CD4-positive, alpha-beta T cell treated with Interleukin-15 for 1 hour (primary cell): ENCODE measurements around the gene MAGI1.

ENCODE experiments used
- DNase-seq: peaks from one replicate; pipeline ENCODE4 v3.0.0-alpha.2; 2020

The MAGI1 gene

GRCh38 chr3:65493371-65493882 is 545.3 kb downstream of the MAGI1 start:
- no peak for DNase-seq

DNA sequence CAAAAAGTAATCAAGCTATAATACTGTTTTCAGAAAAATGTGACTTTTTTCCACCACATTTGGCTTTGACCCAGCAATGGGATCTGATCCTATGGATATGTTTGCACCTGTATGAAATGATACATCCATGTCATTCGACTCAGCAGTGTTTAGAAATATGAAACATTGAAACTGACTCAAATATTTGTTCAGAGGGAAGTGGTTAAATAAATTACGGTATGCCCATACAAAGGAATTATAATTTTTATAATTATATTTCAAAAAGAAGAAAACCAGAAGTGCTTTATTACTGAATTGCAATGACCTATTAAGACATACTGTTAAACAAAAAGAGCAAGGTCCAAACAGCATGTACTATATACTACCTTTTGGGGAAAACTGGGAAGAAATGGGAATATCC is 546.5 kb downstream of the MAGI1 start:
- no peak for DNase-seq

- no peak for DNase-seq
Measured at GRCh38 chr3:65490114-65490513, 548.6 kb downstream of the MAGI1 start.

DNA sequence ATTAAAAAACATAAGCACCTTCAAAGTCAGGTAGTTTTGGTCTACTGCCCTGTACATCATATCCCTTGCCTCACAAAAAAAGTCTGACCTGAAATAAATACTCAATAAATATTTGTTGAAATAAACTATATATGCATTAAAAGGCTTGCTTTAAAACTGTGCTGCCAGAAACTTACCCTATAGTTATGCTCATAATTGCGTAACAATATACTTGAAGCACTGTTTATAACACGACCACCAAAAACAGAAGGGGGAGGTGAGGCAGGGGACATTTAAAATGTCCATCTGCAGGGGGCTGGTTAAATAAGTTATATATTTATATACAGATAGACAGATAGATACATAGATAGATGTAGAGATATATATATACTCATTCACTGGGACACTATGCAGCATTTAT is 549.5 kb downstream of the MAGI1 start:
- DNase-seq: no peak

- no peak for DNase-seq
Measured at GRCh38 chr3:65485826-65486469, 552.8 kb downstream of the MAGI1 start.

- DNase-seq: no peak
Measured at GRCh38 chr3:65484964-65485363, 553.8 kb downstream of the MAGI1 start.

GRCh38 chr3:65483480-65483879 is 555.2 kb downstream of the MAGI1 start:
- DNase-seq: no peak

DNA sequence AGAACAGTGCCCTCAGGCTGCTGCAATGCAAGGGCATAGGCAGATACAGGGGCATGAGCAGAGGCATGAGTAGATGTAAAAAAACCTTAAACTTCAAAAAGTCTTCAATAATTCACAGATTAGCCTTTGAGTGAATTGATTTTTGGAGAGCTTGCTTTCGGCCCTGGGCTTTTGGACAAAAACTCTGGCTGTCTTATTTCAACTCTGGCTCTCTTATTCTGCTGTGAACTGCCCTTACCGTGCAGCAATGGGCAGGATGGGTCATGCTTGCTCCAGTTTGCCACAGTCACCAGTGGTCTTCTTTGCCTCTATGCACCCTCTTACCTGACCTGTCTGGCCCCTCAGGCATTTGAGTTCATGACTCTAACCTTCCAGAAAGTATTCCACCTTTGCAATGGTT is 555.7 kb downstream of the MAGI1 start:
- DNase-seq: no peak

DNA sequence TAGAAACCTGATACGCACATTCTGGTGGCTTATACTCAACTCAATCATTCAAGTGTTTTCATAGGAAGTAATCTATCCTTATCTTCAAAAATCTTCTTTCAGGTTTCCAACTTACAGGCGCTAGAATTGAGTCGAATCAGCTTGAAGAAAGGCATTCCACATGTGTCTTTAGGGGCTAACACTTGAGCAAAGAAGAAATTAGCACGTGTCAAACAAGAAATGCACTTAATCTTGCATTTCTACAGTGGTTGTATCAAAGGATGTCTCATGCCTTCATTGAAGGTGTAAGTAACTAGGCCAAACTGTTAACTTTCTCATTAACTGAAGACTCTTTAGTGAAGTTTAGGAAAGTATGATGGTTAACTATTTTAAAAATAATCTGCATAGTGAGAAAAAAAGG is 557.6 kb downstream of the MAGI1 start:
- DNase-seq: no peak

GRCh38 chr3:65479990-65480389 is 558.7 kb downstream of the MAGI1 start:
- no peak for DNase-seq

DNA sequence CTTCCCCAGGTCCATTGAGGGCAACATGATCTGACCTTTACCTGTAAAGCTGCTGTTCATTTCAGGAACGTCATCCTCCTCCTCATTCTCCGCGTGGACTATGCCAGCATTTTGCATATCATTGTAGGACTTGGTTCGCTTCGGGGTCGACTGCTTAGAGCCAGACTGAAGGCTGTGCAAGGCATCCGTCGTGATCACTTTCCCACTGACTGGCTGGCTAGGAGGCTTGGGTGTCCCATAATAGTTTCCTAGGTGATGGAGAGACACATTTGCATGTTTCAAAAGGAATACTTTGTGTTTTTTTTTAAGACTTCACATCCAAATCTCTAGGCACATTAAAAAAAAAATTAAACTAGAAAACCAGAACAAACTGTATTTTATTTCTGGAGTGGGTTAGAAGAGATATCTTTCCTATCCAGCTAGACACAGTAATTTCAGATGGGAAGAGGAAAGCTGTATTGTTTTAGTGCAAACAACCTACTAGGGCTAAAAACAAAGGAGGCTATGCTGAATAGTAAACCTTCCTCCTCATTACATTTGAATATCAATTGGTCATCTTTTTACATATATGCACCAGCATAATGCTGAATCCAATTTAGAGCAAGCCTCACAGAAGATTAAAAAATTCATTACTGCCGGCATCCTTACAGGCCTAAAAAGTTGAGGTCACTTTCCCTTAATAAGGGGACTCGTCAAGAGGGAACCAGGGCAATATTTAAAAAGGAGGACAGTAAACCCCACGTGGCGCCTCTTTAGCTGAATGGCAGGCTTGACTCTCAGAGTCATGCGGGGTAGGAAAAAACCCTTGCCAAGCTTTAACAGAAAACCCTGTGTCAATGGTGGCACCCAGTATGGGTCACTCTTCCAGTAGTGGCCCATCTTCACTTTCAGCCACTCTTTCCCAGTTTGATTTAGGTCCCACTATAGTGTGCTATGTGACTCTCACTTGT is 559.9 kb downstream of the MAGI1 start:
- no peak for DNase-seq

DNA sequence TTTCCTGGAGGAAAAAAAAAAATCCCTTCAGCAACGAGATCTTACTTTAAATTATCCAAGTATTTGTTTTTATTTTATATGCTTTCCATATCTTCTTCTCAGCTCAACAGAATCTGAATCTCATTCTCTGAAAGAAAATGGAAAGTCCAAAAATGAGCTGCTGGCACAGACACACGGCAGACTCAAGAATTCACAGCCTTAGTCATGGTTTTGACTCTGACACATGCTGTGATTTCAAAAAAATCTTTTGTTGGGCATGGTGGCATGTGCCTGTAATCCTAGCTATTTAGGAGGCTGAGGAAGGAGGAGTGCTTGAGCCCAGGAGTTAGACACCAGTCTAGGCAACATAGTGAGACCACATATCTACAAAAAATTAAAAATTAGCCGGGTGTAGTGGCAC is 565.0 kb downstream of the MAGI1 start:
- no peak for DNase-seq

DNA sequence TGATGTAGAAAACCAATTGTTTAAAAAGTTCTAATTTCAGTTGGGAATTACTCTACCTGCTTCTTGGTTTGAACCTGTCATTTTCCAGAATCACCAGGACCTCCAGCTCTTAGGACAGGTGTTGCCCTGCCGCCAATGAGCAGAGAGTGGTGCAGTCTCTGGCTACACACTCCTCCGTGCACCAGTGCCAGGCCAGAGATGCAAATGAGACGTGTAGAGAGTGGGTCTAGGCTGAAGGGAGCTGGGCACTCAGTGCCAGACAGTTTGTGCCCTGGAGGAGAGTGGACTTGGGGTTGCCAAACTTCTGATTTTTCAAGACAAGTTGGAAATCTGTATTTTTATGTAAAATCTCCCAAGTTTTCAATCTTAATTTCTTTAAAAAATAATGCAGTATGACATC is 566.2 kb downstream of the MAGI1 start:
- DNase-seq: no peak

DNA sequence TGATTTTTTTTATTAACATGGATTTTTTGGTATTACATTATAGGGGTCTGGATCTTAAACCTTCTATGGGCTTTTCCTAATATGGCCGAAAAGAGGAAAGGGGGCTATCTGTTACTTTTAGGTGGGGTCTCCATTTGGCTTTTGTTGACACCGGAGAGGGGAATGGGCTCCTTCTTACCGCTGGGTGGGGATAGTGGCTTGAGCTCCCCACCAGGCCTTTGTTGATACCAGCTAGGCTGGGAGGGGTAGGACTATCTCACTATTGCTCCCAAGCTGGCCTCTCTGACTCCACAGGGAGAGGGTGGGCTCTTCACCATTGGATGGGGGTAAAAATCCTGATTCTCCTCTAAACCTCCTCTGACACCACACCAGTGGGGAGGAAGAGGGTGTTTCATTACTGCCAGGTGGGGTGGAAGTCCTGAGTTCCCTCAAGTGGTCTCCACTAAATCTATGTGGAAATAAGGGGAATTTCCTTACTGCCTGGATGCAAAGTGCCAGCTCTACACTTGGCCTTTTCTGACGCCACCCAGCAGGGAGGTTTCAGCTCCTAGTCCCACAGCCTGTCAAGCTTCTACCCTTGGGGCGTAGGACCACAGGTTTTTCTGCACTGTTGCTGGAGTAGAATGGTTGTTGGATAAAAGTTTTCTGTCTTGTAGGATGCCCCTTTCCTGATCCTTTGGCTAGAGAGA is 572.3 kb downstream of the MAGI1 start:
- DNase-seq: no peak

DNA sequence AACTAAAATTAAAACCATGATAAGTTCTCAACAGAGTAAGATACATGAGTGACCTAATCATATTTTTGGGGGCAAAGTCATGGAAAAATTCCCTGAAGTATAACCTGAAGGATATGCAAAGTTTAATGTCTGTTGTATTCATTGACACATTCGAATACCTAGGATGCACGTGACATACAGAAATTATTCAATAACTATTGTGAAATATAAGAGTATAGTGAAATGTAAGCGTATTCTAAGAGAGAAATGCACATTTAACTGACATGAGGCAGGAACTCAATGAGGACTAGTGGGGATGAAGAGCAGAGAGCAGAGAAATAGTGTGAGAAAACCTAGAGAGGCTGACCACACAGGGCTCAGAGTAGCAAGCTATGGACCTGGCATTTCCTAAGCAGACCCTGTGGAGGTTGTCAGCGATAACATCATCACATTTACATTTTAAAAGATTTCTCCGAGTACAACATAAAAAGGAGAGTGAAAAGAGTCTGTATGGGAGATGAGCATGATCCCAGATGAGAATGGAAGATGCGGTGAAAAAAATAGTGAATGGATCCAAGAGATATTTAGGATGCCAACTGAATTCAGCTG is 588.8 kb downstream of the MAGI1 start:
- no peak for DNase-seq

DNA sequence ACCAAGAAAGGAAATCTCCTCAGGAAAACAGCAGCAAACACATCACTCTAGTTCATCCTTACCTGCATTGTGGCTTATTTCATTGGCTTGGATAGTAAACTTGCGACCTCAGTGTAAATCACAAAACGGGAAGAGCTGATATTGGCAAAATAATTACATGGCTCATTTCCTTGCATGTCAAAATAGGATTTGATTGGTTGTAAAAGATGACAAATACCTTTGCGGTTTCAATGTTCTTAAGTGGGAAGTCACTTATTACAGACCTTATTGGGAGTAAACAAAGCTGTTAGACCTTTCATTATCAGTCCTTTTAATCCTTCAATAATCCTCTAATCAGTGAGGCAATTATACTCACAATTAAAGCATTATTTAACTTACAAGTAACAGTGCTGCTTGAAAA is 590.6 kb downstream of the MAGI1 start:
- DNase-seq: no peak

DNA sequence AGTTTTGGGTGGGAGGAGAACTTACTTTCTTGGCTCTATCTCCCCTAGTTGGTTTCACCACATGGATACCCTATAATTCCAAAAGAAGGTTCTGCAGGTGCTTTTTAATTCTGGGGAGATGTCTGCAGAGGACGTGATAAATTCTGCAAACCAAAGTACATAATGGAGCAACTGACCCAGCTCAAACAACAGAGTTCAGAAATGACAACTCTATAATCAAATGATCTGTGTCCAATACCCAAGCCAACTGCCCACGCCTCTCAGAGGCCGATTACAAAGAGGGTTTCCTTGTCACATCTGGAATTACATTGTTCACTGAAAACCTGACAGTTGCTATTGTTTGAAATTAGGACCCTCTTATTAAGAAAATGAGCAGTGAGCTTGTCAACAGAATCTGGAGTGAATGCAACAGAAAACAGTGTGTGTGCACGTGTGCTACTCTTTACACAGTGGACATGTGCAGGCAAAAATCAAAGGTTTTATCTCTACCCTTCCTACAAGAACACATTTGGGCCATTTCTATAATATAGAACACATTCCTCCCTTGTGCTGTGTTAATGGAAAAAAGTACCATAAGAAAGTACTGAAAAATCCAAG is 593.0 kb downstream of the MAGI1 start:
- DNase-seq: no peak

- no peak for DNase-seq
Measured at GRCh38 chr3:65444447-65444815, 594.3 kb downstream of the MAGI1 start.

DNA sequence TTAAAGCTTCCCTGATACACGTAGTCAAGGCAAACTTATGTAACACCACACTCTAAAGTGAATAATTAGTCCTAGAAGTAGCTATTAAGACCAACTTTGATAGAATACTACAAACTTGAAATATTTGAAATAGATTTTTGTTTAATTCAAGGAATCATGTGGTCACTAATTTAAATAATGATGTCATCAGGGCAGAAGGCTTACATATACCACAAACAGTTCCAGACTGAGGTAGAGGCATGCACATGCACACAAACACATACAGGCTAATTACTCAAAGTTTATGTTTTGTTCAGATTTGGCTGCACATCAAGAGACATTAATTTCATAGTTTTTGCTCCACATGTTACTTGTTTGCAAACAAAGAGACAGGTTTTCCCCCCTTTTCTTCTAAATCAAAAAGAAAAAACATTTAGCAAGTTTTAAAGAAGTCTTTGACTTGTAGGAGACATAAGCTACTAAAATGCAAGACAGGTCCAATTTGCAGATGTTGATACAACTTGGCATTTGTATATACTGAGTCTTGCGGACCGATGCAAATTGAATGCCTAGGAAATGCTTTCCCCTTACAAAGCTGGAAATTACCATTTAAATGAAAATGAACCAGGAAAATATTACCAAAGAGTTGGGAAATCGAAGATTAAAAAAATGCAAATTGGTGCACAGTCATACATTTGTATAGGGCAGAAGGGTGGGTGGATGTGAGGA is 594.8 kb downstream of the MAGI1 start:
- DNase-seq: no peak

GRCh38 chr3:65439641-65440284 is 599.0 kb downstream of the MAGI1 start:
- no peak for DNase-seq

DNA sequence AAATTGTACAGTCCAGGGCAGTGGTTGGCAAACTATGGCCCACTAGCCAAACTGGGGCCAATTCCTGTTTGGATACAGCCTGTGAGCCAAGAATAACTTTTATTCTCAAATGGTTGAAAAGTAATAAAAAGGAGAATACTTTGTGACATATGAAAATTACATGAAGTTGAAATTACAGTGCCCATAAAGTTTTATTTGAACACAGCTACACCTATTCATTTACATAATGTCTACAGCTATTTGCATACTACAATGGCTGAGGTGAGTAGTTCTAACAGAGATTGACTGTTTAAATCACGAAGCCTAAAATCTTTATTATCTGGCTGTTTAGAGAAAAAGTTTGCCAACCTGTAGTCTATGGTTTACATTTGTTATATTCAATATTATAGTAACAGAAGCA is 600.1 kb downstream of the MAGI1 start:
- no peak for DNase-seq

GRCh38 chr3:65438096-65438495 is 600.6 kb downstream of the MAGI1 start:
- no peak for DNase-seq
